Left lung (tissue), 10 donors: ENCODE measurements around the gene IL4I1. TPM values are rescaled to one million over a fixed set of nuclear protein-coding genes. Genes with fewer than 3 reads are reported as not detected.
"Not testable (repeated sequence)": the region's sequence is repeated elsewhere in the genome, so short reads cannot be mapped to it uniquely, and the experiment has no call there.

Experiments
- ATAC-seq: fragments of 200-7000 bp; cut with Tn5 transposase; one replicate; pipeline ENCODE4 v1.9.1; 2020; ENCODE audit warnings: moderate library complexity
- DNase-seq, 4 donors: peaks; one replicate each; pipeline ENCODE4 v3.0.0-alpha.2; 2013 to 2020
- H3K27ac ChIP-seq, 2 donors: fragments of 200-600 bp; sonication (generic) in 1 of 2; one replicate each; pipeline versions ENCODE4 v1.5.0 to v1.8.0; 2020 to 2021
- H3K27me3 ChIP-seq, 2 donors: fragments of 200-600 bp; sonication (generic) in 1 of 2; one replicate each; pipeline versions ENCODE4 v1.5.0 to v1.8.0; 2020 to 2021
- H3K36me3 ChIP-seq, 2 donors: fragments of 200-600 bp; sonication (generic) in 1 of 2; one replicate each; pipeline versions ENCODE4 v1.5.0 to v1.8.0; 2020 to 2021
- H3K4me1 ChIP-seq, 2 donors: fragments of 200-600 bp; one replicate each; pipeline ENCODE4 v1.8.0; 2021
- H3K4me3 ChIP-seq, 2 donors: fragments of 200-600 bp; sonication (generic) in 1 of 2; one replicate each; pipeline versions ENCODE4 v1.5.0 to v1.8.0; 2020 to 2021; ENCODE audit warnings: mild to moderate bottlenecking in 1 of 2
- H3K9me3 ChIP-seq, 2 donors: fragments of 200-600 bp; sonication (generic) in 1 of 2; one replicate each; pipeline versions ENCODE4 v1.5.0 to v1.8.0; 2020 to 2021
- intact Hi-C, 2 donors: fragments of 100-400 bp; cut with DNase I; formaldehyde crosslinking; loops; one replicate each; pipeline versions ENCODE4 v1.11.2 to v1.14.2; 2022
- polyA plus RNA-seq, 6 donors: library from polyadenylated mRNA; unstranded; fragments of 120-200 nt; gene quantifications; one replicate each; pipeline ENCODE4 v1.2.1, GENCODE V29; 2013; ENCODE audit not compliant: insufficient read length in 6 of 6
- total RNA-seq, 2 donors: library from RNA; stranded (reverse); fragmentation: NEBNext Ultra II Directional; extraction: Animal tissue kit (Norgen Biotek cat#: 25700); gene quantifications; one replicate each; pipeline ENCODE4 v1.2.1, GENCODE V29; 2021
- TF ChIP-seq, protein P1 (sequence below), 2 donors: fragments of 200-600 bp; sonication (generic) in 1 of 2; IDR thresholded peaks; one replicate each; pipeline versions ENCODE4 v1.5.0 to v1.8.0; 2021; ENCODE audit warnings: antibody characterized with exemption in 2 of 2
- donor health status: DM: no; HTN: yes; CAD: no.
- donor health status: DM: no; HTN: no; CAD: no.

IL4I1 gene
- total and polyA plus RNA-seq, 8 donors, result 1.1 to 6.5 (median 1.8) TPM

DNA sequence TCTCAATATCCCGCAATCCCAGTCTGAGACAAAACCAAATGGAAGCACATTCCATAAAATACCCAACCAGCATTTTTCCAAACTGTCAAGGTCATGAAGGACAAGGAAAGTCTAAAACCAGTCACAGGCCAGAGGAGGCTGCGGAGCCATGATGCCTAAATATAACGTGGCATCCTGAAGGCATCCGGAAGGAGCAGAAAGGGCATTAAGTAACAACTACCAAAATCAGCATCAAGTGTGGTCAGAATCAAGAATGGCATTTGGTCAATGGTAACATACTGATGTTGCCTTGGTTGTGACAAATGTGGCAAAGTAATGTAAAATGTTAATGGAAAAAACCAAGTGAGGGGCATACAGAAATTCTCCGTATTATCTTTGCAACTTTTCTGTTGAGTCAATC is 28.8 kb upstream of the IL4I1 start:
- peak in 1 of 4 donors; percentile 2 for DNase-seq
- no peak for ATAC-seq
- Histone ChIP-seq H3K27me3 (no peaks in the 10 kb centered on the region), H3K4me1 (peaks cover 0 to 77% of the 10 kb centered on the region in 2 donors), H3K36me3 (peaks cover 0 to 75% of the 10 kb centered on the region in 2 donors), H3K4me3 (no peak overlapping the region), H3K27ac (no peak overlapping the region), H3K9me3 (no peaks in the 10 kb centered on the region)
- intact Hi-C loops, result no loop called here
- TF ChIP-seq, protein P1, sequence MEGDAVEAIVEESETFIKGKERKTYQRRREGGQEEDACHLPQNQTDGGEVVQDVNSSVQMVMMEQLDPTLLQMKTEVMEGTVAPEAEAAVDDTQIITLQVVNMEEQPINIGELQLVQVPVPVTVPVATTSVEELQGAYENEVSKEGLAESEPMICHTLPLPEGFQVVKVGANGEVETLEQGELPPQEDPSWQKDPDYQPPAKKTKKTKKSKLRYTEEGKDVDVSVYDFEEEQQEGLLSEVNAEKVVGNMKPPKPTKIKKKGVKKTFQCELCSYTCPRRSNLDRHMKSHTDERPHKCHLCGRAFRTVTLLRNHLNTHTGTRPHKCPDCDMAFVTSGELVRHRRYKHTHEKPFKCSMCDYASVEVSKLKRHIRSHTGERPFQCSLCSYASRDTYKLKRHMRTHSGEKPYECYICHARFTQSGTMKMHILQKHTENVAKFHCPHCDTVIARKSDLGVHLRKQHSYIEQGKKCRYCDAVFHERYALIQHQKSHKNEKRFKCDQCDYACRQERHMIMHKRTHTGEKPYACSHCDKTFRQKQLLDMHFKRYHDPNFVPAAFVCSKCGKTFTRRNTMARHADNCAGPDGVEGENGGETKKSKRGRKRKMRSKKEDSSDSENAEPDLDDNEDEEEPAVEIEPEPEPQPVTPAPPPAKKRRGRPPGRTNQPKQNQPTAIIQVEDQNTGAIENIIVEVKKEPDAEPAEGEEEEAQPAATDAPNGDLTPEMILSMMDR (IDR thresholded peaks at IDR 0.05), result no peak

DNA sequence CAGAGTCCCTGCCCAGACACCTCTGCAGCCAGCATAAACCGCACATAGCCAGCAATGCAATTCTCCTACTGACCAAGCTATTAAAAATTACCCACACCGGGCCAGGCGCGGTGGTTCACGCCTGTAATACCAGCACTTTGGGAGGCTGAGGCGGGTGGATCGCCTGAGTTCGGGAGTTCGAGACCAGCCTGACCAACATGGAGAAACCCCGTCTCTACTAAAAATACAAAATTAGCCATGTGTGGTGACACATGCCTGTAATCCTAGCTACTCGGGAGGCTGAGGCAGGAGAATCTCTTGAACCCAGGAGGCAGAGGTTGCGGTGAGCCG is 28.2 kb upstream of the IL4I1 start:
- intact Hi-C loops, H3K4me3 ChIP-seq, H3K27me3 ChIP-seq, H3K27ac ChIP-seq, H3K9me3 ChIP-seq, ATAC-seq: not testable (repeated sequence)
- peaks cover 0 to 77% of the 10 kb centered on the region in 2 donors for H3K36me3 ChIP-seq
- peaks cover 0 to 71% of the 10 kb centered on the region in 2 donors for H3K4me1 ChIP-seq
- peak in 1 of 4 donors; percentile 37 for DNase-seq

DNA sequence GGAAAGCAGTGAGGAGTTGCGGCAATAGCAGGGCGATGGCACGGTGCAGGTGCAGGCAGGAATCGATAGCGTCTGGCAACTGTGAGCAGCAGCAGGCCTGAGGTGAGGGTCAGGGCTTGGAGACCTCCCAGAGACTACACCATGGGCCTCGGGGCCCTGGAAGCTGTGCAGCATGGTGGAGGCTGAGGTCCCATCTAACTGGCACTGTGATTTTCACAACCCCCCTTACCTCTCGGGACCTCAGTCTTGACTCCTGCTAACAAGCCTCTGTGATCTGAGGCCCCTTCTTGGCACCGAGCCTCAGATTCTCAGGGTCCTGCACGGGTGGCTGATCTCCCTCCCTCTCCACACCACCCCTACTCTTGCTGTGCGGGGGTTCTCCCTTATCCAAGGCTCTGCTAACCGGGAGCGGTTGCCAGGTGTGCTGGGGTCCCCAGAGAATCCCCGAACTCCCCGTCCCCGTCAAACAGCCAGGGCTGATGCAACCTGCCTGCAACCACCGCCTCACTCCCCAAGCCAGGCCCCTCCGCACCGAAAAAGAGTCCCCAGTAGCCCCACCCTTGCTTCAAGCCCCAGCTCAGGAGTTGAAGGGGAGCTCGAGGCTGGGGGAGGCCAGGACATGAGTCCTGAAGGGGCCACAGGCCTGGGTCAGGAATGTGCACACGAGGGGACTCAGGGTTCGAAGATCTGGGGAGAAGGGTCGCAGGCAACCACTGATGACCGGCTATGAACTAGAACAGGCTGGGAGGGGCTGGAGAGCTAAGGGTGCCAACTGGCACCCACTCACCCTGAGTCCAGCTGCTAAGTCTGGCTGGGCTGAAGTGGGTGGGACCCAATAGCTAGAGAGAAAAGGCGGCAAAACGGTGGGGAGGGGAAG is 27.6 kb upstream of the IL4I1 start:
- Histone ChIP-seq H3K4me1 (peaks cover 0 to 69% of the 10 kb centered on the region in 2 donors), H3K27me3 (no peaks in the 10 kb centered on the region), H3K9me3 (no peaks in the 10 kb centered on the region), H3K36me3 (peaks cover 0 to 77% of the 10 kb centered on the region in 2 donors), H3K27ac (no peak overlapping the region), H3K4me3 (no peak overlapping the region)
- TF ChIP-seq, protein P1 (IDR thresholded peaks at IDR 0.05), result no peak
- DNase-seq, result peak in 1 of 4 donors; percentile 49
- no peak for ATAC-seq
- intact Hi-C loops, result no loop called here

DNA sequence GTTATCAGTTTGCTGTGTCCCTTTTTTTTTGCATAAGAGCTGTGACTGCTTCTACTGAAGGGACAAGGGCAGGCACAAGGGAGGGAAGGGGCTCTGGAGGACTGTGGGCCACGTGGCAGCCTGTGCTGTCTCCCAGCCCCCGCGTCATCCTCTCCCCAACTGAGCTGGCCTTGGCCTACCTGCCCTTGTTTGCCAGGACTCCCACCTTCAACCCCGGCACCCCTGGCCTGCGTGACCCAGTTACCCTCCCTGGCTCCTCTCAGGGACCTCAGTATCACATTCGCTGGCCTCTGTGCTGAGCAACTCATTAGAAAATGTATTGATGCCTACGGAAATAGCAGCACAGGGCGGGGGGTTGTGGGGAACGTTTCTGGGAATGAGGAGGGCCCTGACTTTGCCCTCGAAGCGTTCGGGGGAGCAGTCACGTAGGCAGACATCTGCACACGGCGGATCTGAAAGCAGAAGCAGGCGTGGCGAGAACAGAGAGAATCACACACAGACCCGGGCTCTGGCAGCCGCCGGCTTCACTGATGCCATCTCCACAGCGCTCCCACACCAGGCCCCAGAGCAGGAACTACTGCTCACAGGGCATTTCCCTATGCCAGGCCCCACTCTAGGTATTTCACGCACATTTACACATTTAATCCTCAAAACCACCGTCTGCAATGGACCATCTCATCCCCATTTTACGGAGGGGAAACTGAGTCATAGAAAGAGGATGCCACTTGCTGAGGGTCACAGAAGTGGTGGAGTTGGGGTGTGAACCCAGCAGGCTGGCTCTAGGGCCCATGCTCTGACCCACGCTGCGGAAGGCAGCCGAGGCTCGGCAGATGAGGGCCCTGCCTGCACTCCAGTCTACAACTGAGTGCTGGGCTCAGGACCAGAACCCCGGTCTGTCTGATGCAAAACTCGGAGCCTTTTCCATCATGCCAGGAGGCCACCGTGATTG is 26.6 kb upstream of the IL4I1 start:
- H3K4me3 ChIP-seq, result no peak overlapping the region
- DNase-seq (peak in 1 of 4 donors; percentile 57), ATAC-seq (peak; percentile 31)
- no peaks in the 10 kb centered on the region for H3K9me3 ChIP-seq
- TF ChIP-seq, protein P1 (IDR thresholded peaks at IDR 0.05), result no peak
- H3K27ac ChIP-seq, result no peak overlapping the region
- intact Hi-C loops, result no loop called here
- H3K27me3 ChIP-seq, result no peaks in the 10 kb centered on the region
- peaks cover 0 to 80% of the 10 kb centered on the region in 2 donors for H3K36me3 ChIP-seq
- H3K4me1 ChIP-seq, result peaks cover 0 to 67% of the 10 kb centered on the region in 2 donors

DNA sequence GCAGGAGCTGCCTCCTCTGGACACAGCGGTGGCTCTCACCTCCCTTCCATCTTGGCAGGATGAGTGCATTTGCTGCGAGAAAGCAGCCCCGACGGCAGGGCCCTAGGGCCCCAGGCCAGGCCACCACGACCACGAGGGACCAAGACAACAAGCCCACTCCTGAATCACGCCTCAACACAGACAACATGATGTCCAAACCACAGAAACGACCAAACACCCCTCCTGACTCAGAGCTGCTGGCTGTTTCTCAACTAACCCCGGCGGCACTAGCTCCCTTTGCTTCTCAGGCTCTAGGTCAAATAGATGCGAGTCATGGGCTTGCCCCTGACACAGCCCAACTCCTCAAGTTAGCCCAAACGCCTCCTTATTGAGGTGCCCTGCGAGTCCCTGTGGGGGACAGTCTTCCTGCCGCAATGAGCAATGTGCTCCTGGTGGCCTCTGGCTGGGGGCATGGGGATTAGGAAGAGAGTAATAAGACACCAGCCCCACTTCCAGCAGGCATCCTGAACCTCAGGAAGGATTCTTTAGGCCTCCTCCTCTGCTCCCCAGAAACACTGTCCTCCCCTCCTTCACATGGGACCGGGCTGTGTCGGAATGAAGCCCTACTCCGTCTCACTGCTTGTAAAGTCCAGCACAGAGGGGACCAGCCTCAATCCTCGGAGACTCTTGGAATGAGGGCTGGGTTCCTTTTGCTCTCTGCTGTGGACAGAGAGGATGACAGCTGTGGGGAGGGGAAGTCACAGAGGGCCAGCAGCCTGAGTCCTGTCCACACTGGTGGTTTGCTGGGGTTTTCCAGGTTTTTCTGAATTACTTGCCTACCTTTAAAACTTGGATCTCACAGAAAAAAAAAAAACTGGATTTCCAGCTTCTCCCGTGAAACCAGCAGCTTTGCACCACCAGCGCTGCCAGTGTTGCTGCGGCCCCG is 25.4 kb upstream of the IL4I1 start:
- no peak for ATAC-seq
- intact Hi-C loops, result no loop called here
- H3K36me3 ChIP-seq, result peaks cover 0 to 82% of the 10 kb centered on the region in 2 donors

More for the DNA sequence above, 25.4 kb upstream of the IL4I1 start:
- DNase-seq, result peak in 1 of 4 donors; percentile 60
- Histone ChIP-seq H3K27ac (no peak overlapping the region), H3K27me3 (no peaks in the 10 kb centered on the region), H3K9me3 (no peaks in the 10 kb centered on the region), H3K4me1 (peaks cover 0 to 67% of the 10 kb centered on the region in 2 donors), H3K4me3 (no peak overlapping the region)
- TF ChIP-seq, protein P1 (IDR thresholded peaks at IDR 0.05), result no peak
